Breast epithelium (tissue), 3 donors: ENCODE results near the gene HEG1.

ENCODE experiments used
- POLR2AphosphoS5 ChIP-seq, 3 donors: sonication (generic); formaldehyde crosslinking; IDR thresholded peaks; one replicate each; pipeline ENCODE4 v1.6.1; 2017; ENCODE audit warnings: antibody characterized with exemption in 3 of 3
- TF ChIP-seq, protein P1 (sequence below), 3 donors: fragments of 450-650 bp; IDR thresholded peaks; one replicate each; pipeline ENCODE4 v1.5.1; 2016 to 2017; ENCODE audit warnings: antibody characterized with exemption in 3 of 3, mild to moderate bottlenecking in 3 of 3, moderate library complexity in 3 of 3

DNA sequence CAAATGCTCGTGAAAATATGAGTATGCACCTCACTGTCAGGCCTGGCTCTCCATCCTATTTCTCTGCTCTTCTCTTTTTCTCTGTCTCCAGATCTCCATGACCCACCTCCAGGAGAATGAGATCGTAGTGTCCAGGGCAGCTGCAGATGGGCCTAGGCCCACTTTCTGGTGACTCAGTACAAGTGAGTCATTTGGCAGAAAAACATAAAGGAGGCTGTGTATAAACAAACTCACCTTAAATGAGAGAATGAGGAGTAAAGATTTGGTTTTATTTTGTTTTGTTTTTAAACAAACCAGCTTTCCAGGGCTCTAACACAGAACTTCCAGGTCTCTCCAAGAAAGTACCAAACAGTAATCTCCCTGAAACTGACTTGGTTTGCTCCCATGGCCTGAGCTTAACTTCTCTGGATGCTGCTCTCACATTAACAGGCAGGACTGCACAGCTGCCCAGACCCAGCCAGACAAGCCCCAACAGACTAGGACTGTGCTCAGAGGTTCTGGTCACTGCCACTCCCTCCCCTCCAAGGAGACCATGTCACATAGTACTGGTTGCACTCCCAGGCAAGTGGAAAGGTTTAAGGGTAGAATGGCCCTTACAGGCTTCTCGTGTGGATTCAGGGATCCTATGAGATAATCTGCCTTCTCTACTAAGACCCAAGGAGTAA lies 1.5 kb upstream of the HEG1 start:
- TF ChIP-seq, protein P1, sequence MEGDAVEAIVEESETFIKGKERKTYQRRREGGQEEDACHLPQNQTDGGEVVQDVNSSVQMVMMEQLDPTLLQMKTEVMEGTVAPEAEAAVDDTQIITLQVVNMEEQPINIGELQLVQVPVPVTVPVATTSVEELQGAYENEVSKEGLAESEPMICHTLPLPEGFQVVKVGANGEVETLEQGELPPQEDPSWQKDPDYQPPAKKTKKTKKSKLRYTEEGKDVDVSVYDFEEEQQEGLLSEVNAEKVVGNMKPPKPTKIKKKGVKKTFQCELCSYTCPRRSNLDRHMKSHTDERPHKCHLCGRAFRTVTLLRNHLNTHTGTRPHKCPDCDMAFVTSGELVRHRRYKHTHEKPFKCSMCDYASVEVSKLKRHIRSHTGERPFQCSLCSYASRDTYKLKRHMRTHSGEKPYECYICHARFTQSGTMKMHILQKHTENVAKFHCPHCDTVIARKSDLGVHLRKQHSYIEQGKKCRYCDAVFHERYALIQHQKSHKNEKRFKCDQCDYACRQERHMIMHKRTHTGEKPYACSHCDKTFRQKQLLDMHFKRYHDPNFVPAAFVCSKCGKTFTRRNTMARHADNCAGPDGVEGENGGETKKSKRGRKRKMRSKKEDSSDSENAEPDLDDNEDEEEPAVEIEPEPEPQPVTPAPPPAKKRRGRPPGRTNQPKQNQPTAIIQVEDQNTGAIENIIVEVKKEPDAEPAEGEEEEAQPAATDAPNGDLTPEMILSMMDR (IDR thresholded peaks at IDR 0.05), result no peak
- no peak for TF ChIP-seq POLR2AphosphoS5 (IDR thresholded peaks at IDR 0.05)
